DMS153 treated with DMSO at 0.1 percent for 48 hours (cell line): ENCODE results near the gene MSMB.
A peak's percentile ranks its signal among the peaks of the same experiment; 100 is the strongest.
"Not testable (repeated sequence)": the region's sequence is repeated elsewhere in the genome, so short reads cannot be mapped to it uniquely, and the experiment has no call there.

ENCODE experiments used
- DNase-seq: peaks from one replicate; lab custom pipeline; 2025; ENCODE audit not compliant: unreplicated experiment; lab: John Stamatoyannopoulos, UW

MSMB gene

GRCh38 chr10:46014683-46015405, 31.2 kb downstream of the MSMB start:
- DNase-seq: no peak

GRCh38 chr10:46014206-46014605, 31.9 kb downstream of the MSMB start:
- DNase-seq: no peak

- no peak for DNase-seq
Measured at GRCh38 chr10:46012746-46013145, 33.3 kb downstream of the MSMB start.

GRCh38 chr10:46006219-46006618, 39.9 kb downstream of the MSMB start:
- no peak for DNase-seq

- DNase-seq: no peak
Measured at GRCh38 chr10:46005383-46005782, 40.7 kb downstream of the MSMB start.

GRCh38 chr10:46004963-46005362, 41.1 kb downstream of the MSMB start:
- DNase-seq: no peak

GRCh38 chr10:46002916-46003693, 43.0 kb downstream of the MSMB start:
- DNase-seq: no peak

- DNase-seq: not testable (repeated sequence)
Measured at GRCh38 chr10:46002189-46002687, 43.8 kb downstream of the MSMB start.

GRCh38 chr10:46001187-46001756, 44.8 kb downstream of the MSMB start:
- no peak for DNase-seq

- DNase-seq: no peak
Measured at GRCh38 chr10:46000538-46000937, 45.5 kb downstream of the MSMB start.

GRCh38 chr10:45999955-46000354, 46.1 kb downstream of the MSMB start:
- DNase-seq: not testable (repeated sequence)

- DNase-seq: no peak
Measured at GRCh38 chr10:45997994-45998763, 47.9 kb downstream of the MSMB start.

- DNase-seq: no peak
Measured at GRCh38 chr10:45997557-45997956, 48.5 kb downstream of the MSMB start.

- DNase-seq: not testable (repeated sequence)
Measured at GRCh38 chr10:45985590-45985989, 60.5 kb downstream of the MSMB start.

GRCh38 chr10:45984473-45984872, 61.6 kb downstream of the MSMB start:
- not testable (repeated sequence) for DNase-seq

- DNase-seq: peak; percentile 15
Measured at GRCh38 chr10:45983538-45984186, 62.4 kb downstream of the MSMB start.
